HFFc6 (cell line): ENCODE data around the gene DGKA. TPM values are rescaled to one million over a fixed set of nuclear protein-coding genes. Genes with fewer than 3 reads are reported as not detected.
A peak's percentile ranks its signal among the peaks of the same experiment; 100 is the strongest.
"Not testable (repeated sequence)": the region's sequence is repeated elsewhere in the genome, so short reads cannot be mapped to it uniquely, and the experiment has no call there.

Experiments
- DNase-seq: peaks from one replicate; pipeline ENCODE4 v3.0.0-alpha.2; 2018
- H3K27ac Mint-ChIP-seq: 2 replicates; pipeline ENCODE4 v1.8.0; 2020; ENCODE audit warnings: mild to moderate bottlenecking, mixed read lengths
- H3K27me3 Mint-ChIP-seq: 2 replicates; pipeline ENCODE4 v1.8.0; 2021; ENCODE audit warnings: mild to moderate bottlenecking, moderate library complexity, mixed read lengths; ENCODE audit not compliant: insufficient read depth
- H3K36me3 Mint-ChIP-seq: 2 replicates; pipeline ENCODE4 v1.8.0; 2021; ENCODE audit warnings: low read depth, mixed read lengths
- H3K4me1 Mint-ChIP-seq: 2 replicates; pipeline ENCODE4 v1.8.0; 2020; ENCODE audit warnings: low read depth, mixed read lengths
- H3K4me3 Mint-ChIP-seq: 2 replicates; pipeline ENCODE4 v1.8.0; 2020; ENCODE audit warnings: mild to moderate bottlenecking, moderate library complexity, mixed read lengths
- H3K9me3 Mint-ChIP-seq: 2 replicates; pipeline ENCODE4 v1.8.0; 2020; ENCODE audit warnings: mild to moderate bottlenecking, mixed read lengths
- CTCF ChIP-seq: fragments of 200-600 bp; sonication (generic); IDR thresholded peaks from 2 replicates; pipeline ENCODE4 v1.5.0; 2021; ENCODE audit warnings: antibody characterized with exemption, mild to moderate bottlenecking
- total RNA-seq, 6 experiments: library from RNA; stranded (reverse); fragmentation: NEBNext Ultra II Directional; extraction: Animal tissue kit (Norgen Biotek cat#: 25700); gene quantifications; 2 replicates in 1 of 6; 3 replicates in 5 of 6; pipeline ENCODE4 v1.2.3, GENCODE V29; 2021

The DGKA gene
- total RNA-seq, 6 experiments from 2014 or later, result 67.1 to 87.4 (median 79.6) TPM

GRCh38 chr12:55915482-55915859, 15.5 kb upstream of the DGKA start:
- Mint-ChIP-seq H3K4me1 (peaks cover 36% of the 10 kb centered on the region), H3K27me3 (no peaks in the 10 kb centered on the region), H3K9me3 (no peaks in the 10 kb centered on the region), H3K27ac (peak overlapping the region; percentile 9; the same call in 1 of the 2 replicates), H3K36me3 (peaks cover 25% of the 10 kb centered on the region), H3K4me3 (no peak overlapping the region)
- DNase-seq, result no peak
- no peak for TF ChIP-seq CTCF

- Mint-ChIP-seq H3K4me1 (peaks cover 37% of the 10 kb centered on the region), H3K27ac (peak overlapping the region; percentile 70), H3K36me3 (peaks cover 20% of the 10 kb centered on the region)
- DNase-seq, result peak; percentile 63
- not testable (repeated sequence) for H3K4me3 Mint-ChIP-seq, H3K27me3 Mint-ChIP-seq, H3K9me3 Mint-ChIP-seq
Measured at GRCh38 chr12:55919032-55919431, 11.9 kb upstream of the DGKA start.

- Mint-ChIP-seq H3K9me3 (no peaks in the 10 kb centered on the region), H3K4me3 (no peak overlapping the region), H3K4me1 (peaks cover 38% of the 10 kb centered on the region), H3K36me3 (peaks cover 19% of the 10 kb centered on the region), H3K27ac (no peak overlapping the region; the same call in 1 of the 2 replicates), H3K27me3 (peaks cover 1% of the 10 kb centered on the region; the same call in 1 of the 2 replicates)
- TF ChIP-seq CTCF, result no peak
- no peak for DNase-seq
Measured at GRCh38 chr12:55922126-55922525, 8.8 kb upstream of the DGKA start.

- 0 out of 2 replicates have a peak overlapping the region, but pooled peaks have one; percentile 43 for H3K27ac Mint-ChIP-seq
- not testable (repeated sequence) for H3K27me3 Mint-ChIP-seq, DNase-seq, H3K4me3 Mint-ChIP-seq, H3K9me3 Mint-ChIP-seq
- H3K36me3 Mint-ChIP-seq, result peaks cover 21% of the 10 kb centered on the region
- H3K4me1 Mint-ChIP-seq, result peaks cover 42% of the 10 kb centered on the region
Measured at GRCh38 chr12:55923648-55924047, 7.3 kb upstream of the DGKA start.

- peak overlapping the region; percentile 99 for H3K27ac Mint-ChIP-seq
- no peak for TF ChIP-seq CTCF
- H3K36me3 Mint-ChIP-seq, result peaks cover 21% of the 10 kb centered on the region
- DNase-seq, result no peak
- no peaks in the 10 kb centered on the region for H3K9me3 Mint-ChIP-seq
- H3K4me3 Mint-ChIP-seq, result peak overlapping the region; percentile 99
- H3K27me3 Mint-ChIP-seq, result peaks cover 1% of the 10 kb centered on the region; the same call in 1 of the 2 replicates
- peaks cover 39% of the 10 kb centered on the region for H3K4me1 Mint-ChIP-seq
Measured at GRCh38 chr12:55925371-55925770, 5.6 kb upstream of the DGKA start.

- no peak for DNase-seq
- peak overlapping the region; percentile 99 for H3K4me3 Mint-ChIP-seq
- H3K27me3 Mint-ChIP-seq, result peaks cover 1% of the 10 kb centered on the region
- H3K4me1 Mint-ChIP-seq, result peaks cover 47% of the 10 kb centered on the region
- H3K27ac Mint-ChIP-seq, result peak overlapping the region; percentile 99
- peaks cover 21% of the 10 kb centered on the region for H3K36me3 Mint-ChIP-seq
- no peaks in the 10 kb centered on the region for H3K9me3 Mint-ChIP-seq
- TF ChIP-seq CTCF, result no peak
Measured at GRCh38 chr12:55925870-55926737, 4.9 kb upstream of the DGKA start.
